ENCODE data around the gene CLEC16A. TPM values are rescaled to one million over a fixed set of nuclear protein-coding genes. Genes with fewer than 3 reads are reported as not detected.

CLEC16A gene
- total RNA-seq, 2 donors from 2014 or later, result 46.6 to 47.6 TPM

GRCh38 chr16:10911267-10911666 is 33.1 kb upstream of the CLEC16A start:
- Histone ChIP-seq H3K27ac (no peak overlapping the region), H3K9me3 (no peaks in the 10 kb centered on the region), H3K36me3 (no peaks in the 10 kb centered on the region), H3K27me3 (replicated peaks; ENCODE audit: insufficient read depth) (no peaks in the 10 kb centered on the region), H3K4me3 (no peak overlapping the region), H3K4me1 (ENCODE audit: control insufficient read depth in 1 of 2, low read depth in 2 of 2) (peaks cover 0 to 10% of the 10 kb centered on the region in 2 donors)
- ATAC-seq (ENCODE audit: insufficient number of reproducible peaks, low FRiP score, low read depth) (no peak), DNase-seq (ENCODE audit: low spot score) (no peak)
- TF ChIP-seq CTCF (IDR thresholded peaks at IDR 0.05), result no peak

GRCh38 chr16:10916534-10916933 is 27.8 kb upstream of the CLEC16A start:
- DNase-seq (ENCODE audit: low spot score) (no peak), ATAC-seq (ENCODE audit: insufficient number of reproducible peaks, low FRiP score, low read depth) (no peak)
- Histone ChIP-seq H3K27me3 (replicated peaks; ENCODE audit: insufficient read depth) (no peaks in the 10 kb centered on the region), H3K27ac (no peak overlapping the region), H3K9me3 (no peaks in the 10 kb centered on the region), H3K4me1 (ENCODE audit: control insufficient read depth in 1 of 2, low read depth in 2 of 2) (peaks cover 5 to 23% of the 10 kb centered on the region in 2 donors), H3K4me3 (no peak overlapping the region), H3K36me3 (no peaks in the 10 kb centered on the region)
- no peak for TF ChIP-seq CTCF (IDR thresholded peaks at IDR 0.05)

- Histone ChIP-seq H3K27ac (peak overlapping the region in 1 of 2 donors; percentile 21), H3K36me3 (no peaks in the 10 kb centered on the region), H3K4me1 (ENCODE audit: control insufficient read depth in 1 of 2, low read depth in 2 of 2) (peaks cover 17 to 42% of the 10 kb centered on the region in 2 donors), H3K9me3 (no peaks in the 10 kb centered on the region), H3K4me3 (peak overlapping the region; percentile 61), H3K27me3 (replicated peaks; ENCODE audit: insufficient read depth) (no peaks in the 10 kb centered on the region)
- ATAC-seq (ENCODE audit: insufficient number of reproducible peaks, low FRiP score, low read depth), result peak; percentile 74
- TF ChIP-seq CTCF (IDR thresholded peaks at IDR 0.05), result peak; percentile 94
- DNase-seq (ENCODE audit: low spot score), result peak; percentile 96
These were observed 25.9 kb upstream of the CLEC16A start for GRCh38 chr16:10918294-10919002.

- no peak for ATAC-seq (ENCODE audit: insufficient number of reproducible peaks, low FRiP score, low read depth)
These were observed 25.4 kb upstream of the CLEC16A start for GRCh38 chr16:10919003-10919351.

More at GRCh38 chr16:10919003-10919351, 25.4 kb upstream of the CLEC16A start:
- peak overlapping the region; percentile 61 for H3K4me3 ChIP-seq
- no peaks in the 10 kb centered on the region for H3K36me3 ChIP-seq
- no peaks in the 10 kb centered on the region for H3K9me3 ChIP-seq
- TF ChIP-seq CTCF (IDR thresholded peaks at IDR 0.05), result no peak
- peaks cover 17 to 47% of the 10 kb centered on the region in 2 donors for H3K4me1 ChIP-seq (ENCODE audit: control insufficient read depth in 1 of 2, low read depth in 2 of 2)
- DNase-seq (ENCODE audit: low spot score), result no peak
- no peaks in the 10 kb centered on the region for H3K27me3 ChIP-seq (replicated peaks; ENCODE audit: insufficient read depth)
- no peak overlapping the region for H3K27ac ChIP-seq
